GM21526 (cell line): ENCODE results near the gene RGS6.

Experiments used
- ATAC-seq: cut with Tn5 transposase; IDR thresholded peaks from one replicate; pipeline ENCODE4 v1.9.1; 2021; ENCODE audit warnings: moderate library complexity; ENCODE audit not compliant: unreplicated experiment, low FRiP score

Gene RGS6

GRCh38 chr14:72434856-72435255 is 502.6 kb downstream of the RGS6 start:
- ATAC-seq = no peak

GRCh38 chr14:72439707-72440106 is 507.5 kb downstream of the RGS6 start:
- ATAC-seq = no peak

- ATAC-seq = no peak
Observed at GRCh38 chr14:72443256-72443655, 511.0 kb downstream of the RGS6 start.

GRCh38 chr14:72443991-72444441 is 511.8 kb downstream of the RGS6 start:
- ATAC-seq = no peak

GRCh38 chr14:72444701-72445100 is 512.5 kb downstream of the RGS6 start:
- no peak for ATAC-seq

- ATAC-seq = no peak
Observed at GRCh38 chr14:72448212-72448611, 516.0 kb downstream of the RGS6 start.

GRCh38 chr14:72450473-72451044 is 518.3 kb downstream of the RGS6 start:
- no peak for ATAC-seq

GRCh38 chr14:72451054-72451972 is 519.1 kb downstream of the RGS6 start:
- no peak for ATAC-seq

GRCh38 chr14:72452774-72453173 is 520.5 kb downstream of the RGS6 start:
- ATAC-seq = no peak

- no peak for ATAC-seq
Observed at GRCh38 chr14:72454388-72455160, 522.3 kb downstream of the RGS6 start.

- no peak for ATAC-seq
Observed at GRCh38 chr14:72457641-72458040, 525.4 kb downstream of the RGS6 start.

GRCh38 chr14:72462056-72462455 is 529.8 kb downstream of the RGS6 start:
- ATAC-seq = no peak

GRCh38 chr14:72463291-72463866 is 531.1 kb downstream of the RGS6 start:
- ATAC-seq = no peak

- ATAC-seq = no peak
Observed at GRCh38 chr14:72464226-72464625, 532.0 kb downstream of the RGS6 start.

- ATAC-seq = no peak
Observed at GRCh38 chr14:72466325-72466724, 534.1 kb downstream of the RGS6 start.

GRCh38 chr14:72471346-72471745 is 539.1 kb downstream of the RGS6 start:
- ATAC-seq = no peak

GRCh38 chr14:72472845-72473244 is 540.6 kb downstream of the RGS6 start:
- ATAC-seq = no peak

- ATAC-seq = peak; percentile 73
Observed at GRCh38 chr14:72476657-72477499, 544.6 kb downstream of the RGS6 start.

GRCh38 chr14:72477578-72477977 is 545.3 kb downstream of the RGS6 start:
- ATAC-seq = peak; percentile 4

GRCh38 chr14:72478471-72478893 is 546.3 kb downstream of the RGS6 start:
- no peak for ATAC-seq
